Activated CD4-positive, alpha-beta T cell treated with anti-CD3 and anti-CD28 coated beads, Interleukin-2, amount 50 U/mL, for 4 hours (primary cell): ENCODE measurements around the gene SFSWAP.
"Not testable (repeated sequence)": the region's sequence is repeated elsewhere in the genome, so short reads cannot be mapped to it uniquely, and the experiment has no call there.

Experiments used
- DNase-seq, 2 experiments: peaks; one replicate each; pipeline ENCODE4 v3.0.0-alpha.2; 2020

The SFSWAP gene

GRCh38 chr12:131704509-131704908 lies 6.4 kb upstream of the SFSWAP start:
- DNase-seq: no peak

DNA sequence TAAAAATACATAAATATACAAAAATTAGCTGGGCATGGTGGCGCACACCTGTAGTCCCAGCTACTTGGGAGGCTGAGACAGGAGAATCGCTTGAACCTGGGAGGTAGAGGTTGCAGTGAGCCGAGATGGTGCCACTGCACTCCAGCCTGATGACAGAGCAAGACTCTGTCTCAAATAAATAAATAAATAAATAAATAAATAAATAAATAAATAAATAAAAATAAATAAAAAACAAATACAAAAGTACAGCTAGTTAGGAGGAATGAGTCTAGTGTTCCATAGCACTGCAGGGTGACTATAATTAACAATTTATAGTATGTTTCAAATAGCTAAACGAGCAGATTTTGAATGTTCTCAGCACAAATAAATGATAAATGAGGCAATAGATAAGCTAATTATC lies 4.2 kb upstream of the SFSWAP start:
- DNase-seq: not testable (repeated sequence)

- DNase-seq: no peak
Measured at GRCh38 chr12:131709226-131709625, 1.7 kb upstream of the SFSWAP start.

DNA sequence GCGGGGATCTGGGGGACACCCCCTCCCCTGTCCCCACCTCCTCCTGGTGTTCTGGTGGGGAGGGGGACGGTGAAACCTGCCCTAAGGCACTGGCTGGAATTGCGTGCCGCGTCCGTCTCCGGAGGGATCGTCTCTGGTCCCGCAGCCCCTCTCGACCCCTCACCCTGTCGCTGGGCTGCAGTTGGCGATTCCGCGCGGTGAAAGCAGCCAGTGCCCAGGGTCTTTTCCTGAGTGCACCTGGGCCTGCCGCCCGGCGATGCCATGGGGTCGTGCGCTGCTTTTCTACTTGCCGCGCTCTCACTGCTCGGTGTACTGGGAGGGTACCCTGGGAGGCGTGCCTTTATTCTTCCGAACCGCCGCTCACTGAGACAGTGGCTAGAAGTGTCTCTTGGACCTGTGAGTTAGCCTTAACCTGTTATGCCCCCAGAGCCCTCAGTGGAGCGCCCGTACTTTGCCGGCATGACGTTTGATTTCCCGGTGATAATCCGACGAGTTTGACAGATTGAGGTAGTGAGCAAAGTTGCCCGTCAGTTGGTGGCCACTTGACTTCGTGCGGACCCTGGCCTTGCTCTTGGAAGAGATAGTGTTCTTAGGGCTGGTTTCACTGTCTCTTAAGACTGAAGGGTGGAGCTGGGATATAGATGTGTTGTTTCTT lies 788 bp downstream of the SFSWAP start:
- no peak for DNase-seq

DNA sequence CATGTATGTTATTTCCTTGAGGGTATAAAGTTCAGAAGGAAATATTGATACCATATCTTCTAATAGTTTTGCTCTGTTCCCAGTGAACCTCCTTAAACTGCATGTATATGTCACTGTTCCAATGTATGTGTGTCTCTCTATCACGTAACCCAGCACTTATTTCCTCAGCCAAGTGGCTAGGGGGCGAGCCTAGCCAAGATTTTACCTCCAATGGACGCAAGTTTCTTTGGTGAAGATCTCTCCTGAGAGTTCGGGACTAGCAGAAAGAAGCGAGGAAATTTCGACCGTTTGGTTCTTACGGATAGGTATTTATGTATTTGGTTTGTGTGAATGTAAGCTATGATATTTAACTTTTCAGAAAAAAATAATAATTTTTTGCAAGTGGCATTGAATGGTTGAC lies 2.5 kb downstream of the SFSWAP start:
- no peak for DNase-seq

DNA sequence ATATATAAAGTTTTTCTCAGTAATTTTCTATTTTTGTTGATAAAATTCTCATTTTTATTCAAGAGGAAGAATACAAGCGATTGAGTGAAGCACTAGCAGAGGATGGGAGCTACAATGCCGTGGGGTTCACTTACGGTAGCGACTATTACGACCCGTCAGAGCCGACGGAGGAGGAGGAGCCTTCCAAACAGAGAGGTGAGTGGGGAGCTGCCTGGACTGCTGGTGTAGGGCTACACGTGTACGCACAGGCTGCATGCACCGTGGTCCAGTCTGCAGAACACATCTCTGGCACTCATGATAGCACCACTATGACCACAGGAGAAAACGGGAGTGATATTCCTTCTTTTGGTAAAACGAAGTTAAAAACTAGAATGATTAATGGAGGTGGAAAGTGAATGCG lies 3.9 kb downstream of the SFSWAP start:
- DNase-seq: no peak

GRCh38 chr12:131716282-131716681 lies 5.4 kb downstream of the SFSWAP start:
- DNase-seq: no peak

DNA sequence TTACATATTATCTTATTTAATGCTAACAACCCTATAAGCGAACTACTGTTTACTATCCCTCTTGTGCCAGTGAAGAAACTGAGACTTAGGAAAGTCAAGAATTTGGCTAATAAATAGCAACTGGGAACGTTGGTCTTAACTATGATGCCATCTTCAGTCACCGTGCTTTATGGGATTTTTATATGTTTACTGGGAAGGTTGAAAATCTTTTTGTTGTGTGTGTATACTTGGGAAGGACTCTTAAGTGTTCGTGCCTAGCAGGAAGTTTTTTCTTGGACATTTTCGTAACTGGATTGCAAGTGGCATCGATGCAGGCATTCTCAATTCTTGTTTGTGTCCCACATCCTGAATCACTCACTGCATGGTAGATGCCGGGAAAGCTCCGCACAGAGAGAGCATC lies 9.4 kb downstream of the SFSWAP start:
- no peak for DNase-seq

DNA sequence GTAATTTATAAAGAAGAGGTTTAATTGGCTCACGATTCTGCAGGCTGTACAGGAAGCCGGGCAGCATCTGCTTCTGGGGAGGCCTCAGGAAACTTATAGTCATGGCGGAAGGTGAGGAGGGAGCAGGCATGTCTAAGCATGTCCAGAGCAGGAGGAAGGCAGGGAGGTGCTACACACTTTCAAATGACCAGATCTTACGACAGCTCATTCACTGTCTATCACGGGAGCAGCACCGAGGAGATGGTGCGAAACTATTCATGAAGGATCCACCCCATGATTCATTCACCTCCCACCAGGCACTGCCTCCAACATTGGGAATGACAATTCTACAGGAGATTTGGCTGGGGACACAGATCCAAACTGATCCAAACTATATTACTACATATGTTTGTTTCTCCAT lies 10.0 kb downstream of the SFSWAP start:
- no peak for DNase-seq

DNA sequence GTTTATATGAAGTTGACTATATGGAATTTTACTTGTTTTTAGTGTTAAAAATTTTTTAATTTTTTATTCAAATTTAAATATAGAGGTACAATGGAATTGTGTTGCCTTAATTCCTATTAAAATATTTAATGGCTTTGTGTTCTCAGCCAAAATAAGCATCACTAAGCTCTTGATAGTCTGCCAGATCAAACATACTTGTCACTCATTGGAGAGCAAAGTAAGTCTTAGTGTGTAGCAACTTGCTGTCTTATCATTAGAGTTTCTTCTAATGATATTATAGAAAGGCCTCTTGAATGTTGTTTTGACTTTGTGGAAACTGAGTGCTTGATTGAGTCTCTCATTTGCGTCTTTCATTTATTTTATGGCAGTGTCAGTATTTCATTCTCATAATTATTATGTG lies 10.7 kb downstream of the SFSWAP start:
- no peak for DNase-seq

GRCh38 chr12:131723532-131723931 lies 12.6 kb downstream of the SFSWAP start:
- no peak for DNase-seq

DNA sequence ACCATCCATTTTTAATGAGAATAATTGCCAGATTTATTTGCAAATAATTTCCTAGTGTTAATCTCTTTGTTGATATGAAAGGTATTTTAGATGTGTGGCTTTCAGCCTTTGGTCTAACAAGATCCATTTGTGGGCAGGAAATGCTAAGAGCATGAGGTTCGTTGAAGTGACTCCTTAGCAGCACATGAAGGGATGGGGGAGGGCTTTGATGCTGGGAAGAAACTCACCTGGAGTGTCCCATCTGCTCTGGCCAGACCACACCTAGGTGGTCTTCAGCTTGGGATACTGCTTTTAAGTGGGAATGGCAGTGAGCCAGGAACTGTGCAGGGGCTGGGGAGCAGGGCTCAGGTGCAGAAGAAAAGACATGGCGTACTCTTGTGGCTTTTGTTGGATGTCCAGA lies 13.6 kb downstream of the SFSWAP start:
- DNase-seq: no peak

- no peak for DNase-seq
Measured at GRCh38 chr12:131725503-131725902, 14.6 kb downstream of the SFSWAP start.

DNA sequence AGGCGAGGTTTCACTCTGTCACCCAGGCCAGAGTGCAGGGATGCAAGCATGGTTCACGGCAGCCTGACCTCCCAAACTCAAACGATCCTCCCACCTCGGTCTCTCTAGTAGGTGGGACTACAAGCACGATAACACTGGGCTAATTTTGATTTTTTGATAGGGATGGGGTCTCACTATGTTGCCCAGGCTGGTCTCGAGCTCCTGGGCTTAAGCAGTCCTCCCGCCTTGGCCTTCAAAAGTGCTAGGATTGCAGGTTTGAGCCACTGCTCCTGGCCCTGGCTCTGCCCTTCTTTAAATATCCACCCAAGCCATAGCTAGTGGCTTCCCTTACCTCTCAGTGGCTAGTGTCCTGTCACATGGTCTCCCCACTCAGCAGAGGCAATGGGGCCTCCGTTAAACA lies 17.8 kb downstream of the SFSWAP start:
- DNase-seq: no peak

DNA sequence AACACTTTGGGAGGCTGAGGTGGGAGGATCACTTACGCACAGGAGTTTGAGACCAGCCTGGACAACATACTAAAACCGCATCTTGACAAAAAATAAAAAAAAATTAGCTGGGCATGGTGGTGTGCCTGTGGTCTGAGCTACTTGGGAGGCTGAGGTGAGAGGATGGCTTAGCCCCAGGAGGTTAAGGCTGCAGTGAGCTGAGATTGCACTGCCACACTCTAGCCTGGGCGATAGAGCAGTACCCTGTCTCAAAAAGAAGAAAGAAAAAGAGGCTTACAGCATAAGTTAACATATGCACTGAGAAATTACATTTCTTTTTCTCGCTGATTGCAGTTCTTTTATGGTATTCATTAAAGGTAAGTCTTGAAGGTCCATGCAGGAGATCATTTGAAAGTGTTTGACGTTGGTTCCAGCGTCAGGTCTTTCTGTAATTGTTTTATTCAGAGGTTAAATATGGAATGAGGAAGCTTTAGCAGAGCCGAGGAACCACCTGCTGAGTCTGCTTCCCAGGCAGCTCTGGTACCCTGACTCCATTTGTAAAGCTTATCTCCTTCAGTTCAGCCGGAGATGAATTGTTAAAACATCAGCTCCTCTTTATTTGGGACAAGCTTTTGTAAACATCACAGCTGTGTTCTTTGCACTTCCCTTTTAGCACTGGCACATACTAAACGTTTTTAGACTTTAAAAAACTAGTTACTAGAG lies 18.5 kb downstream of the SFSWAP start:
- DNase-seq: no peak

DNA sequence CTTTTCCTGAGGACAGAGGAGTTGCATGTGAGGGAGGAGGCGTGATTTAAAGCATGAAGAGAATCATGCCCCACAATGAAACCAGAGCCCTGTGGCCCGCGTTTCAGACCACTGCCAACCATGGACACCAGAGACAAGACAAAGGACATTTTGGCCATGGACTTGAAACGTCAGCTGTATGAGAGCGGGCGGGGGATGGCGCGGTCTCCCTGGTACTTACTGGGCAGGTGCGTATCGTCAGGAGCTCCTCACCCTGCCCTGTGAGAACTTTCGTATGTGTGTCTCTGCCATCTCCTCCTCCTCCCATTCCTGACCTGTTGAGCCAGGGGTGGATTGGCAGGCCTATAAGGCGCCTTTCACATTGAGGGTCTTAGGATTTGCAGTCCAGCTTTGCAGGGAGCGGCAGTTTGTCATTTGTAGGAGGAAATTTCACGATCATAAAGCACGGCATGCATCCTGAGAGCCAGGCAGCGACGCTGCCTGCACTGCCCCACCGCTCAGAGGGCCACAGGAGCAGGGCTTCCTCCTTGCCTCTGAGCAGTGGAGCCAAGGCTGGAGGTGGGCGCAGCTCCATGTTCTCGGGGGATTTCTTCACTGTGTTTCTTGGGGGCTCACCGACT lies 22.2 kb downstream of the SFSWAP start:
- DNase-seq: no peak

GRCh38 chr12:131733874-131734273 lies 23.0 kb downstream of the SFSWAP start:
- DNase-seq: no peak

DNA sequence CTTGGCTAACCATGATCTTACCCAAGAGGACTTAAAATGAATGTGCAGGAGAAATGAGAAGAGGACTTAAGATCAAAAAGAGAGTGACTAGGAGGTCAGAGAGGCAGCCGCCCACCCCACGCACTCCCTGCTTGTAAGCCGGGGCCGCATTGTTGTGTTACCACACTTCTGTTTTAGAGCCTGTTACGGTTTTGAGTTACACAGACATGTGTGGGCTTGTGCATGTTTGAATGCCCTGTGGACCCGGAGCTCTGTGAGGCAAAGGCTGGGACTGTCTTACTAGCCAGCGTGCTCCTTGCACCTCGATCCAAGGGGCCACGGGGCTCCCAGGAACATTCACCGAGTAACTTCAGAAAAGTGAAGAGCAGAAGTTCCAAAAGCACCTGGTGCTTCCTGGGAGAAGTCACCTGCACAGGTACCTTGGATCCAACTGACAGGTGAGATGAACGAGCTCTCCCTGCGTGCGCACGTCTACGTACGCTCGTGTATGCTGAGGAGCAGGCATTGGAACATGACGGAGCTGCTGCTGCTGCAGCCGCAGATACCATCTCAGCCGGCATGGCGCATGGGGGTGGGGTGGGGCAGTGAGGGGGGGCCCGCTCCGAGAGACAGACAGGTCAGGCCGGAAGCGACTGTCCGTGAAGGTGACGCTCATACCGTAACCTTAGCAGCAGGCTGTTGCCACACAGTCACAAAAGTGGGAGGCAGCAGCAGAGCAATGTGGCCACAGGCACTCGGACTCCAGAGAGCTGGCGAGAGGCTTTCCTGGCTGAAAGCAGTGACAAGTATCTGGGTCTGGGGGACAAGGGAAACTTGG lies 23.7 kb downstream of the SFSWAP start:
- no peak for DNase-seq

DNA sequence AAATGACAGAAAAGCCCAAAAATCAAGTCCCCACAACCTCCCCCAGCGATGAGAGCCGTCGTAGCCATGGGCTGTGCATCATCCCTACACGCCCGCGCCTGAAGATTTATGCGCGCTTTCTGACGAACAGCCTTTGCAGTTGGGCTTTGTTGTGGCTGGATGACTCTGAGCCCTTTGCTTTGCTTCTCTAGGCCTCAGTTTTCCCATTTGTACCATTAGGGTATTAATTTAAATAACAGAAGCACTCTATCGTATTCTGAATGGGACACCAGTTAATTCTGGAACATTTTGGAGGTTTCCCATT lies 24.2 kb downstream of the SFSWAP start:
- no peak for DNase-seq

DNA sequence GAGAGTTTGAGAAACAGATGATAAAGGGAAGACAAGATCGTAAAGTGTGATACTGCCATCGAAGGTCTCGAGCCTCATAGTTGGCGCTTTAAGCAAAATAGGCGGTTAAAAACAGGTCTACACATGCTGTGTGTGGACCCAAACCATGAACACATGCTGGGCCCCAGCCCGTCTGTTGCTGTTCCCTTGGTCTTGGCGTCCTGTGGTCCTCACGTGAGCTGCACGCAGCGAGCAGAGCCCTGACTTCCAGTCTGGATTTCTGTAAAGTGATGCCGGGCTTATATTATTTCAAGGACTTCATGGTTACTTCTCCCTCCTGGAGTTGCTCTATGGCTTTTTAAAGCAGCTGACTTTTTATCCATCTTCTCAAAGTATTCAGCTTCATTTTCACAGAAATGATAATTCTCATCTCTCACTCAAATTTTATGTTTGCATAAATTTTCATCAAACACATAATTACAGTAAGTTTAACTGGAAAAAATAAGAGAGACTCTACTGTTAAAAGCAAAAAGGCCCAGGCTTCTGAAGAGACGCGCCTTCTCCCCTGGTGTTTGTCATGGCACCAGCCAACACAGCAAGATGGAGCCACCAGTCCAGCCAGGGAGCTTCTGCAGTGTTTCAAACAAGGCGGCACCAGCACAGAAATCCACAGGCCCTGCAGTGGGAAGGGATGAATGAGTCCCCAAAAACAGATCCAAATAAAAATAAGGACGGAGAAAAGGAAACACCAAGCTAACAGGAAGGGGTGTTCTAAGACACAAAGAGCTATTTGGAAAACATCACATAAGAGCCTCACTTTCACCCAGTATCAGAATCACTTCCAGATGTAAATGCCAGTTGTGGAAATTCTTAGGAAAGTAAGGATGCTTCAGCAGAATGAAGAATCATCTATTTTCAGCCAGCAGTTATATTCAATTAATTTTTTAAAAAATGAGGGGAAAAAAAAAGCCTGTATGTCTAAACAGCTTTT lies 24.9 kb downstream of the SFSWAP start:
- DNase-seq: no peak

DNA sequence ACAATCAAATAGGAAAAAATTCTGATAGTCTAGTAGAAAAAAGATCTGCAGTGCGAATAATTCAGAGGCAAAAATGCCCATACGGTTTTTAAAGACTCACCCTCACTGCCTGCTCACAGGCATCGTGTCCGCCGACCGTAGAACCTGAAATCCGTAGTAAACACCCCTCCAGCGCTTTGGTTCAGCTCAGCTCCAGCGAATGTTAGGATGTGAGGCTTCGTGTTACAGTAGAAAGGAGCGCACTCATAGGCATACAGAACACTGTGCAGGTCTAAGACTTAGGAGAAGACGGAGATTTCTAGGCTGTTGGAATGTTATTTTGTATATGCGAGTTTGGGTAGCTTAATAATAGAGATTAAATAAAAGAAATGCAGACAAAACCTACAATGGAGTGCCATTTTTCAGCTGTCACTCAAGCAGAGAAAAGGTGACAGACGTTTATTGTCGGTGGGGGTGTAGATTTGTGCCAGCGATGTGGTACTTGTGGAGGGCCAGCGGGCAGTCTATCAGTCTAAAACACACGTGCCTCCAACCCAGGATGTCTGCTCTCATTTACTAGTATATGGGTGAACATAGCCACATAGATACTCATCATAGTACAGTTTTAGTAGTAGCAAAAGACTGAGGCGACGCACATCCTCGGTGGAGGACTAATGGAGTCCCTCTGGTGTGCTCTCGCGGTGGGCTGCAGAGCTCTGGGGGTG lies 25.7 kb downstream of the SFSWAP start:
- DNase-seq: no peak
